OCI-LY3 (cell line): ENCODE results near the gene PTPN3.

Experiments used
- H2AFZ ChIP-seq: fragments of 200-600, 300-600 bp; shearing (Covaris generic); 2 replicates; pipeline ENCODE4 v1.6.0; 2014; ENCODE audit warnings: antibody characterized with exemption, low read depth, low read length
- H3K27ac ChIP-seq: fragments of 200-600, 300-600 bp; sonication (generic); 2 replicates; pipeline ENCODE4 v1.5.1; 2014; ENCODE audit warnings: mild to moderate bottlenecking, low read length, moderate library complexity, mixed read lengths
- H3K27me3 ChIP-seq: fragments of 200-600, 300-600 bp; sonication (generic); 2 replicates; pipeline ENCODE4 v1.6.1; 2014; ENCODE audit warnings: low read depth, low read length, mixed read lengths
- H3K36me3 ChIP-seq: fragments of 200-600, 300-600 bp; sonication (generic); replicated peaks from 2 replicates; pipeline ENCODE3; 2014; ENCODE audit warnings: low read depth, low read length, mixed read lengths
- H3K4me1 ChIP-seq: fragments of 300-600, 200-600 bp; sonication (generic); 2 replicates; pipeline ENCODE4 v1.6.1; 2014; ENCODE audit warnings: low read length, mixed read lengths
- H3K4me2 ChIP-seq: fragments of 200-600, 300-600 bp; sonication (generic); 2 replicates; pipeline ENCODE4 v1.6.1; 2014; ENCODE audit warnings: low read length, mixed read lengths
- H3K4me3 ChIP-seq: fragments of 300-600, 200-600 bp; sonication (generic); 2 replicates; pipeline ENCODE4 v1.5.1; 2014; ENCODE audit warnings: antibody characterized with exemption, mild to moderate bottlenecking, low read length, moderate library complexity
- H3K79me2 ChIP-seq: fragments of 300-600, 200-600 bp; shearing (Covaris generic); 2 replicates; pipeline ENCODE4 v1.6.1; 2014; ENCODE audit warnings: mild to moderate bottlenecking, low read length, mixed read lengths
- H3K9ac ChIP-seq: fragments of 300-600, 200-600 bp; shearing (Covaris generic); 2 replicates; pipeline ENCODE4 v1.6.0; 2014; ENCODE audit warnings: mild to moderate bottlenecking, low read length, moderate library complexity
- H3K9me3 ChIP-seq: fragments of 200-600, 300-600 bp; shearing (Covaris generic); 2 replicates; pipeline ENCODE4 v1.6.1; 2014; ENCODE audit warnings: low read length, mixed read lengths; ENCODE audit not compliant: insufficient read depth
- H4K20me1 ChIP-seq: fragments of 200-600, 300-600 bp; sonication (generic); 2 replicates; pipeline ENCODE4 v1.6.1; 2016; ENCODE audit warnings: low read length, mixed read lengths; ENCODE audit not compliant: insufficient read depth
- CTCF ChIP-seq: fragments of 200-600, 300-600 bp; sonication (generic); IDR thresholded peaks from 2 replicates; pipeline ENCODE4 v1.5.1; 2014; ENCODE audit warnings: antibody characterized with exemption, low read length, low read depth
- EZH2phosphoT487 ChIP-seq: fragments of 200-600 bp; shearing (Covaris generic); IDR thresholded peaks from 2 replicates; pipeline ENCODE4 v1.6.1; 2018; ENCODE audit warnings: antibody characterized with exemption, mixed run types, low read depth

PTPN3 gene

GRCh38 chr9:109408759-109409462 lies 89.2 kb downstream of the PTPN3 start:
- Histone ChIP-seq H2AFZ (0 out of 2 replicates have a peak overlapping the region, but pooled peaks have one; percentile 24), H4K20me1 (no peaks in the 10 kb centered on the region), H3K4me3 (no peak overlapping the region), H3K27me3 (no peaks in the 10 kb centered on the region), H3K9me3 (no peaks in the 10 kb centered on the region), H3K9ac (no peak overlapping the region), H3K4me1 (peaks cover 60% of the 10 kb centered on the region), H3K79me2 (no peaks in the 10 kb centered on the region), H3K4me2 (0 out of 2 replicates have a peak overlapping the region, but pooled peaks have one; percentile 1), H3K27ac (no peak overlapping the region), H3K36me3 (no peaks in the 10 kb centered on the region)
- TF ChIP-seq CTCF (no peak), EZH2phosphoT487 (no peak)

- Histone ChIP-seq H2AFZ (no peak overlapping the region), H3K9me3 (no peaks in the 10 kb centered on the region), H3K36me3 (no peaks in the 10 kb centered on the region), H3K4me1 (peaks cover 58% of the 10 kb centered on the region), H3K27ac (no peak overlapping the region), H3K79me2 (no peaks in the 10 kb centered on the region), H3K4me2 (no peak overlapping the region), H3K4me3 (no peak overlapping the region), H3K27me3 (no peaks in the 10 kb centered on the region), H3K9ac (no peak overlapping the region), H4K20me1 (no peaks in the 10 kb centered on the region)
- no peak for TF ChIP-seq CTCF
Observed at GRCh38 chr9:109403766-109404320, 94.3 kb downstream of the PTPN3 start.

- Histone ChIP-seq H3K9me3 (no peaks in the 10 kb centered on the region), H3K4me3 (no peak overlapping the region), H3K4me2 (no peak overlapping the region), H3K9ac (no peak overlapping the region), H3K27me3 (no peaks in the 10 kb centered on the region), H3K79me2 (no peaks in the 10 kb centered on the region), H3K36me3 (no peaks in the 10 kb centered on the region), H3K4me1 (peaks cover 61% of the 10 kb centered on the region), H2AFZ (no peak overlapping the region), H4K20me1 (no peaks in the 10 kb centered on the region), H3K27ac (no peak overlapping the region)
- no peak for TF ChIP-seq EZH2phosphoT487
- TF ChIP-seq CTCF, result no peak
Observed at GRCh38 chr9:109403116-109403515, 95.0 kb downstream of the PTPN3 start.

- TF ChIP-seq CTCF, result no peak
- no peak for TF ChIP-seq EZH2phosphoT487
- Histone ChIP-seq H3K36me3 (no peaks in the 10 kb centered on the region), H3K79me2 (no peaks in the 10 kb centered on the region), H3K9me3 (no peaks in the 10 kb centered on the region), H3K4me3 (peak overlapping the region; percentile 55), H2AFZ (no peak overlapping the region), H3K9ac (peak overlapping the region; percentile 59), H3K4me1 (peaks cover 63% of the 10 kb centered on the region), H3K27ac (peak overlapping the region; percentile 87), H3K27me3 (no peaks in the 10 kb centered on the region), H4K20me1 (no peaks in the 10 kb centered on the region), H3K4me2 (peak overlapping the region; percentile 73)
Observed at GRCh38 chr9:109401990-109402318, 96.2 kb downstream of the PTPN3 start.
